SK-N-SH (cell line): ENCODE data around the gene NUP107.

Experiments
- EP300 ChIP-seq, 2 experiments: IDR thresholded peaks; 2 replicates each; pipeline versions ENCODE4 v1.4.0 to v1.6.1; 2012; ENCODE audit warnings: borderline replicate concordance in 1 of 2, low read depth in 1 of 2, low read length in 1 of 2
- POLR2AphosphoS5 ChIP-seq: IDR thresholded peaks from 2 replicates; pipeline ENCODE4 v1.6.1; 2012; ENCODE audit warnings: low read depth, low read length
- TCF12 ChIP-seq: IDR thresholded peaks from 2 replicates; pipeline ENCODE4 v1.4.0; 2012
- TF ChIP-seq, protein P1 (sequence below): fragments of 200-600 bp; sonication (generic); IDR thresholded peaks from 2 replicates; pipeline ENCODE4 v1.6.1; 2017; ENCODE audit warnings: antibody characterized with exemption, mild to moderate bottlenecking, moderate library complexity
- TF ChIP-seq, protein P2 (sequence below): IDR thresholded peaks from 2 replicates; pipeline ENCODE4; 2012

DNA sequence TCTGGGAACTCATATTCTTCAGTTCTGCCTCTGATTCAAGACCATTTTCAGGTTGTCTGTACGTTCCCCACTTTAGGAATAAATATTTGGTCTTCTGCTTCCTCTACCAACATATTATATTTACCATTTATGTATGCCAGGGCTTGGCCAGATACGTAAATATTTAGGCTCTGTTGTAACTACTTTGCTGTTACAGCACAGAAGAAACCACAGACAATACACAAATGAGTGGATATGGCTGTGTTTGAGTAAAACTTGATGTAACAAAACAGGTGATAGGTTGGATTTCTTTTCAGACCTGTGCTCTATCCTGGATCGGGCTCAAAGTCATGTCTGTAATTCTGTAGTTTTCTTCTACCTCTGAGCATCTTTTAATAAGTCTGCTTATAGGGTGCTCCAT, 38.6 kb upstream of the NUP107 start:
- TF ChIP-seq TCF12: no peak
- no peak for TF ChIP-seq POLR2AphosphoS5
- TF ChIP-seq EP300 (IDR thresholded peaks at IDR 0.05; ENCODE audit: borderline replicate concordance in 1 of 2, low read depth in 1 of 2, low read length in 1 of 2): no peak
- TF ChIP-seq, protein P1, sequence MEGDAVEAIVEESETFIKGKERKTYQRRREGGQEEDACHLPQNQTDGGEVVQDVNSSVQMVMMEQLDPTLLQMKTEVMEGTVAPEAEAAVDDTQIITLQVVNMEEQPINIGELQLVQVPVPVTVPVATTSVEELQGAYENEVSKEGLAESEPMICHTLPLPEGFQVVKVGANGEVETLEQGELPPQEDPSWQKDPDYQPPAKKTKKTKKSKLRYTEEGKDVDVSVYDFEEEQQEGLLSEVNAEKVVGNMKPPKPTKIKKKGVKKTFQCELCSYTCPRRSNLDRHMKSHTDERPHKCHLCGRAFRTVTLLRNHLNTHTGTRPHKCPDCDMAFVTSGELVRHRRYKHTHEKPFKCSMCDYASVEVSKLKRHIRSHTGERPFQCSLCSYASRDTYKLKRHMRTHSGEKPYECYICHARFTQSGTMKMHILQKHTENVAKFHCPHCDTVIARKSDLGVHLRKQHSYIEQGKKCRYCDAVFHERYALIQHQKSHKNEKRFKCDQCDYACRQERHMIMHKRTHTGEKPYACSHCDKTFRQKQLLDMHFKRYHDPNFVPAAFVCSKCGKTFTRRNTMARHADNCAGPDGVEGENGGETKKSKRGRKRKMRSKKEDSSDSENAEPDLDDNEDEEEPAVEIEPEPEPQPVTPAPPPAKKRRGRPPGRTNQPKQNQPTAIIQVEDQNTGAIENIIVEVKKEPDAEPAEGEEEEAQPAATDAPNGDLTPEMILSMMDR: no peak
- TF ChIP-seq, protein P2, sequence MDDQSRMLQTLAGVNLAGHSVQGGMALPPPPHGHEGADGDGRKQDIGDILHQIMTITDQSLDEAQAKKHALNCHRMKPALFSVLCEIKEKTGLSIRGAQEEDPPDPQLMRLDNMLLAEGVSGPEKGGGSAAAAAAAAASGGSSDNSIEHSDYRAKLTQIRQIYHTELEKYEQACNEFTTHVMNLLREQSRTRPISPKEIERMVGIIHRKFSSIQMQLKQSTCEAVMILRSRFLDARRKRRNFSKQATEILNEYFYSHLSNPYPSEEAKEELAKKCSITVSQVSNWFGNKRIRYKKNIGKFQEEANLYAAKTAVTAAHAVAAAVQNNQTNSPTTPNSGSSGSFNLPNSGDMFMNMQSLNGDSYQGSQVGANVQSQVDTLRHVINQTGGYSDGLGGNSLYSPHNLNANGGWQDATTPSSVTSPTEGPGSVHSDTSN: no peak
